ENCODE measurements around the gene RBBP7.
A peak's percentile ranks its signal among the peaks of the same experiment; 100 is the strongest.
"Not testable (repeated sequence)": the region's sequence is repeated elsewhere in the genome, so short reads cannot be mapped to it uniquely, and the experiment has no call there.

The RBBP7 gene

GRCh38 chrX:16862829-16863228 lies 7.3 kb downstream of the RBBP7 start:
- no peak for DNase-seq

GRCh38 chrX:16856744-16857143 lies 13.4 kb downstream of the RBBP7 start:
- no peak for DNase-seq

GRCh38 chrX:16856076-16856404 lies 14.1 kb downstream of the RBBP7 start:
- DNase-seq: not testable (repeated sequence)

GRCh38 chrX:16855363-16856075 lies 14.6 kb downstream of the RBBP7 start:
- no peak for DNase-seq

GRCh38 chrX:16853537-16853936 lies 16.6 kb downstream of the RBBP7 start:
- no peak for DNase-seq

GRCh38 chrX:16852617-16853179 lies 17.5 kb downstream of the RBBP7 start:
- no peak for DNase-seq

GRCh38 chrX:16851827-16852226 lies 18.3 kb downstream of the RBBP7 start:
- no peak for DNase-seq

GRCh38 chrX:16851421-16851820 lies 18.7 kb downstream of the RBBP7 start:
- no peak for DNase-seq

- no peak for DNase-seq
Observed at GRCh38 chrX:16848541-16848940, 21.6 kb downstream of the RBBP7 start.

- no peak for DNase-seq
Observed at GRCh38 chrX:16845686-16846085, 24.5 kb downstream of the RBBP7 start.

GRCh38 chrX:16843208-16843909 lies 26.8 kb downstream of the RBBP7 start:
- no peak for DNase-seq

- no peak for DNase-seq
Observed at GRCh38 chrX:16842684-16843083, 27.5 kb downstream of the RBBP7 start.

GRCh38 chrX:16839852-16840460 lies 30.2 kb downstream of the RBBP7 start:
- DNase-seq: no peak

- no peak for DNase-seq
Observed at GRCh38 chrX:16839219-16839851, 30.8 kb downstream of the RBBP7 start.

- no peak for DNase-seq
Observed at GRCh38 chrX:16838202-16839066, 31.7 kb downstream of the RBBP7 start.

- no peak for DNase-seq
Observed at GRCh38 chrX:16836371-16836770, 33.8 kb downstream of the RBBP7 start.

- no peak for DNase-seq
Observed at GRCh38 chrX:16834806-16835205, 35.4 kb downstream of the RBBP7 start.

- no peak for DNase-seq
Observed at GRCh38 chrX:16832301-16832700, 37.9 kb downstream of the RBBP7 start.

GRCh38 chrX:16828124-16828908 lies 41.8 kb downstream of the RBBP7 start:
- no peak for DNase-seq

GRCh38 chrX:16827225-16827624 lies 42.9 kb downstream of the RBBP7 start:
- no peak for DNase-seq

GRCh38 chrX:16826207-16826606 lies 44.0 kb downstream of the RBBP7 start:
- peak; percentile 37 for DNase-seq

Measured in NCI-H1092 treated with DMSO at 0.1 percent for 48 hours (cell line).